Measurements from ENCODE around the gene DUSP3.

- TF ChIP-seq REST (IDR thresholded peaks at IDR 0.05; ENCODE audit: insufficient replicate concordance, low read depth) (no peak), GABPA (IDR thresholded peaks at IDR 0.05; ENCODE audit: low read depth) (no peak), POLR2AphosphoS5 (IDR thresholded peaks at IDR 0.05; ENCODE audit: low read depth) (no peak)
These were observed 10.7 kb upstream of the DUSP3 start for GRCh38 chr17:43789482-43789881.

Data from HL-60 (cell line).